Myometrial cell (primary cell): ENCODE results near the gene MLF2. TPM values are rescaled to one million over a fixed set of nuclear protein-coding genes. Genes with fewer than 3 reads are reported as not detected.

Source experiments
- total RNA-seq: library from RNA; depleted of rRNA; stranded (reverse); fragments of >200 nt; gene quantifications from 2 replicates; pipeline ENCODE4 v1.2.3, GENCODE V29; 2015

MLF2 gene, protein sequence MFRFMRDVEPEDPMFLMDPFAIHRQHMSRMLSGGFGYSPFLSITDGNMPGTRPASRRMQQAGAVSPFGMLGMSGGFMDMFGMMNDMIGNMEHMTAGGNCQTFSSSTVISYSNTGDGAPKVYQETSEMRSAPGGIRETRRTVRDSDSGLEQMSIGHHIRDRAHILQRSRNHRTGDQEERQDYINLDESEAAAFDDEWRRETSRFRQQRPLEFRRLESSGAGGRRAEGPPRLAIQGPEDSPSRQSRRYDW
- 274 and 381 TPM in 2 replicates for total RNA-seq

GRCh38 chr12:6752921-6753771, at the start of gene MLF2:
MLF2 (minus strand) TSS chr12:6753141; CDS start chr12:6752334, 807 bp downstream.

DNA sequence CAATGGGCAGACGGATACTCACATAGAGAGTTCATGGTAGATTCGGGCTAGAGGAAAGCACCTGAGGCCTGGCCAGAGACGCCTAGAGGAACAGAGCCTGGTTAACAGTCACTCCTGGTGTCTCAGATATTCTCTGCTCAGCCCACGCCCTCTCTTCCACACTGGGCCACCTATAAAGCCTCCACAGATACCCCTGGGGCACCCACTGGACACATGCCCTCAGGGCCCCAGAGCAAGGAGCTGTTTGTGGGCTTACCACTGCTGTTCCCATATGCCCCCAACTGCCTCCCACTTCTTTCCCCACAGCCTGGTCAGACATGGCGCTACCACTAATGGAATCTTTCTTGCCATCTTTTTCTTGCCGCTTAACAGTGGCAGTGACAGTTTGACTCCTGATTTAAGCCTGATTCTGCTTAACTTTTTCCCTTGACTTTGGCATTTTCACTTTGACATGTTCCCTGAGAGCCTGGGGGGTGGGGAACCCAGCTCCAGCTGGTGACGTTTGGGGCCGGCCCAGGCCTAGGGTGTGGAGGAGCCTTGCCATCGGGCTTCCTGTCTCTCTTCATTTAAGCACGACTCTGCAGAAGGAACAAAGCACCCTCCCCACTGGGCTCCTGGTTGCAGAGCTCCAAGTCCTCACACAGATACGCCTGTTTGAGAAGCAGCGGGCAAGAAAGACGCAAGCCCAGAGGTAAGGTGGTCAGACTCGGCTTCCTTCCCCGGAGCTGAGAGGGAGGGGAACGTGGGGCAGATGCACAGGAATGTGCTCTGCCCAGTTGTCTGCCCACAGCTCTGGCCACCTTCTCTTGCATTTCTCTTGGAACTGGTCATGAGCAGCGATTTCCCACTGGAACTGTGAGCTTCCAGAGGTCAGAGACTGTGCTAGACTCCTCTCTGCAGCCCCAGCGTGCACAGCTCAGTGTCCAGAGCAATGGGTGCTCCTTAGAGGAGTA, 36.3 kb upstream of the MLF2 start, which contains the start of gene CD4:
Gene CD4, plus strand, starts transcription at position 557 of the 953 bp plus-strand sequence. CDS start 10,611 bp downstream, outside the sequence.

GRCh38 chr12:6772331-6772695, 19.4 kb upstream of the MLF2 start, which contains the start of gene LAG3:
LAG3 (plus strand) TSS chr12:6772520; CDS start chr12:6772853, 333 bp downstream.

GRCh38 chr12:6765634-6766581, 13.0 kb upstream of the MLF2 start, which contains the start of gene PTMS:
PTMS (plus strand) TSS chr12:6766363; CDS start chr12:6766706, 343 bp downstream.

GRCh38 chr12:6723607-6724408, 29.1 kb downstream of the MLF2 start, which contains the start of gene COPS7A:
COPS7A (plus strand) TSS chr12:6724046; CDS start chr12:6724657, 611 bp downstream.

GRCh38 chr12:6700646-6701051, 52.3 kb downstream of the MLF2 start, which contains the start of gene PIANP:
PIANP (minus strand) TSS chr12:6700815; CDS start chr12:6698061, 2,754 bp downstream.

Other genes starting within 250 kb of the MLF2 start
- gene GAPDH, start 218.6 kb downstream of the MLF2 start, total RNA-seq, result 6,392 and 8,126 TPM in 2 replicates
- 10.1 and 12.1 TPM in 2 replicates for gene IFFO1, start 197.1 kb downstream of the MLF2 start, total RNA-seq
- 23.4 and 31.7 TPM in 2 replicates for gene NOP2, start 184.8 kb downstream of the MLF2 start, total RNA-seq
- 213 and 218 TPM in 2 replicates for gene CHD4, start 145.8 kb downstream of the MLF2 start, total RNA-seq
- gene LPAR5, start 117.2 kb downstream of the MLF2 start, total RNA-seq, result 0.86 TPM in 1 of 2 replicates, not detected in the other
- 0.18 TPM in 1 of 2 replicates, not detected in the other for gene ACRBP, start 105.7 kb downstream of the MLF2 start, total RNA-seq
- gene ING4, start 90.0 kb downstream of the MLF2 start, total RNA-seq, result 28.8 and 31.9 TPM in 2 replicates
- gene ZNF384, start 63.8 kb downstream of the MLF2 start, total RNA-seq, result 16.7 and 26.2 TPM in 2 replicates
- gene PIANP, start 52.3 kb downstream of the MLF2 start, total RNA-seq, result not detected in 2 replicates
- 127 and 144 TPM in 2 replicates for gene COPS7A, start 29.1 kb downstream of the MLF2 start, total RNA-seq
- gene PTMS, start 13.2 kb upstream of the MLF2 start, total RNA-seq, result 296 and 339 TPM in 2 replicates
- gene LAG3, start 19.4 kb upstream of the MLF2 start, total RNA-seq, result under 0.01 and 0.35 TPM in 2 replicates
- gene CD4, start 36.4 kb upstream of the MLF2 start, total RNA-seq, result under 0.01 TPM in 1 of 2 replicates, not detected in the other
- gene GPR162, start 68.7 kb upstream of the MLF2 start, total RNA-seq, result 1.8 and 3.2 TPM in 2 replicates
- 69.5 and 75.1 TPM in 2 replicates for gene P3H3, start 75.3 kb upstream of the MLF2 start, total RNA-seq
- gene GNB3, start 87.8 kb upstream of the MLF2 start, total RNA-seq, result 0.29 and 1.8 TPM in 2 replicates
- gene CDCA3, start 98.1 kb upstream of the MLF2 start, total RNA-seq, result 36.3 and 53.9 TPM in 2 replicates
- 89.4 and 97.7 TPM in 2 replicates for gene USP5, start 99.0 kb upstream of the MLF2 start, total RNA-seq
- gene TPI1, start 114.4 kb upstream of the MLF2 start, total RNA-seq, result 1,607 and 1,656 TPM in 2 replicates
- 4.9 and 12.8 TPM in 2 replicates for gene SPSB2, start 120.2 kb upstream of the MLF2 start, total RNA-seq
- 13.0 and 18.8 TPM in 2 replicates for gene LRRC23, start 151.7 kb upstream of the MLF2 start, total RNA-seq
- 8.9 and 9.0 TPM in 2 replicates for gene ENO2, start 161.4 kb upstream of the MLF2 start, total RNA-seq
- 12.7 and 13.8 TPM in 2 replicates for gene ATN1, start 174.8 kb upstream of the MLF2 start, total RNA-seq
- not detected in 2 replicates for gene RNU7-1, start 190.7 kb upstream of the MLF2 start, total RNA-seq
- gene C12orf57, start 190.9 kb upstream of the MLF2 start, total RNA-seq, result 314 and 317 TPM in 2 replicates
- gene PTPN6, start 198.2 kb upstream of the MLF2 start, total RNA-seq, result not detected in 2 replicates
- gene PHB2, start 217.5 kb upstream of the MLF2 start, total RNA-seq, result 393 and 424 TPM in 2 replicates
- gene EMG1, start 217.8 kb upstream of the MLF2 start, total RNA-seq, result 46.7 and 53.5 TPM in 2 replicates